Smooth muscle cell of the brain vasculature (primary cell): ENCODE measurements around the gene FRY.
A peak's percentile ranks its signal among the peaks of the same experiment; 100 is the strongest.

Experiments
- DNase-seq: peaks from one replicate; pipeline ENCODE4 v3.0.0-alpha.2; 2012; ENCODE audit warnings: low read depth, low spot score

FRY gene

DNA sequence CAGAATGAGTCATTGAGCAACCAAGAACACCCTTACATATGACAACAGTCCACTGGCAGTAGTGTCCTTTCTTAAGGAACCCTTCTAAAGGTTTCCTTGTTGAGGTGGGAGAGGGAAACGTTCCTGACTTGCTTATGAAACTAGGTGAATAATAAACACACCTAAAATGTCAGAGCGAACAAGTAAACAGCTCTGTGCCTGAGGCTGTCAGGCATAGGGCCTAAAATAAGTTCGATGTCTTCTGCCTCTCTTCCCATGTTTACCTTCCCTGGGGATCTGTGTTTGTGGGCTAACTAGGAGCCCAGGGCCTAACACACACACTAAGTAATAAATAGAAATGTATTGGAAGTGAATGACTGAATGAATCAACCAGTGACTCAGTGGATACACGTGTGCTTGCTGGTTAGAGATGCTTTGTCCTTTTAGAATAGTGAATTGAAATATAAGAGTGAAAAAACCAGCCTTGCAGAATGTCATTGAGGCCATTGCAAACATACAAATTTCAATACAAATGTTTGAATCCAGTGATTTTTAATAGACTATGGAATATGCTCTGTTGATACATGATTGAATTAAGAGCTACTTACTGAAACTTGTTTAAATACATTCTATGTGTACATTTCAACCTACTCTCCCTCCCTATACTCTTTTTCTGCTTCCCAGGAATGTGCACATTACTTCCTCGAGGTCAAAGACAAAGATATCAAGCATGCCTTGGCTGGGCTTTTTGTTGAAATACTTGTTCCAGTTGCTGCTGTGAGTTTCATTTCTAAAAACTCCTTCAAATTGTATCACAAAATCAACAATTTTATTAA lies 102.9 kb downstream of the FRY start:
- no peak for DNase-seq

DNA sequence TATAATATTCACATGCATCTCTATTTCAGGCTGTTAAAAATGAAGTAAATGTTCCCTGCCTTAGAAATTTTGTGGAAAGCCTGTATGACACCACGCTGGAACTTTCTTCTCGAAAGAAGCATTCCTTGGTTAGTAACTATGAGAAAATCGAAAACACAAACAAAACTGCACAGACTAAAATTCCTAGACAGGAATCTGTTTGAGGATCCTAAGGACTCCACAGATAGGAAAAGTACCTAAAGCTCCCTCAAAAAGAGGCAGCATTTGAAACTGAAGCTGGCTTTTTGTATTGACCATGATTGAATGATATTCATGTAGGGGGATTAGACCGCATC lies 103.4 kb downstream of the FRY start:
- DNase-seq = no peak

DNA sequence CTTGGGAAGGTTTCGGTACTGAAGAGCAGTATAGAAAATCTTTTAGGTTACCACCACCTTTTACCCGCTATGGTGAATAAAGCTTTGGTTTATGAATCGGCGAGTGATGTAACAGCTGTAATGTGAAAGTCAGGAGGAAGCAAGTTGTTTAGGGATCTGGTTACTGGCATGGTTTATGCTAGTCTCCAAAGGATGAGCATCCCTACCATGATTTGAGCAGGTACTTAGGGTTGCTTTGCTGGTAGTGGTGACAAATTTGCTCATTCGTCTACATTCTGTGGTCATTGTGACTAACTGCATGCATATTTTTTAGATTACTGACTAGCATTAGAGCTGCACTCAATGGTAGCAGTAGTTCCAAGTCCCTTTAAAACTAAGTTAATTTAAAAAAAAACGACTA lies 104.1 kb downstream of the FRY start:
- DNase-seq = no peak

DNA sequence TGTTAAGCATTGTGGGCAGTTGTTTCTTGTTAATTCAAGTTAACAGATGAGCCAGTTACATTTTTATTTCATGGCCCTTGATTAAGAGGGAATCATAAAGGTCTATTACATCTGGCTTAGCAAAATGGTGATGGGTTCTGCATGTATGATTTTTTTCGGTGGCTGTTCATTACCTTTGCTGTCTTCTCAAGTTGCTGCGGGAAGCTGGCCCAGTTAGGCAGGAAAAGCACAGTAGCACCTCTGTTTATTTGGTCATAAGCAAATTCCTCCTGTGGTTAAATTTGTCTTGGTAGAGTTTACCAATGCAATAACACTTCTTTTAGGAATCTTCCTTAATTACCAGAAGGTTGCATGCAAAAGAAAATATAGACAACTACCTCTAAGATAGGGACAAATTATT lies 104.5 kb downstream of the FRY start:
- DNase-seq = no peak

DNA sequence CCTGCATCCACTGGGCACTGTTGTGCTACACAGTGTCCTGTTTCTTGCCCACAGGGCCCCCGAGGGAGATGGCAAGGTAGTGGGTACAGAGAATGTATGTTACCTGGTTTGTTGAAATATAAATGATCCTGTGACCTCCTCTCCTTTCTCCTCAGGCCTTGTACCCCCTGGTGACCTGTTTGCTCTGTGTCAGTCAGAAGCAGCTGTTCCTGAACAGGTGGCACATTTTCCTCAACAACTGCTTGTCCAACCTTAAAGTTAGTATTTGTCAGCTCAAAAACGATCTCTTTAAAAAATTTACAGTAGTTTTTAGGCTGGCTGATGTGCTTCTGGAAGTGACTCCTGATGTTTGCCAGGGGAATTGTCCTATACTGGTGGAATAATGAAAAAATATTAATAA lies 105.1 kb downstream of the FRY start:
- DNase-seq = no peak

DNA sequence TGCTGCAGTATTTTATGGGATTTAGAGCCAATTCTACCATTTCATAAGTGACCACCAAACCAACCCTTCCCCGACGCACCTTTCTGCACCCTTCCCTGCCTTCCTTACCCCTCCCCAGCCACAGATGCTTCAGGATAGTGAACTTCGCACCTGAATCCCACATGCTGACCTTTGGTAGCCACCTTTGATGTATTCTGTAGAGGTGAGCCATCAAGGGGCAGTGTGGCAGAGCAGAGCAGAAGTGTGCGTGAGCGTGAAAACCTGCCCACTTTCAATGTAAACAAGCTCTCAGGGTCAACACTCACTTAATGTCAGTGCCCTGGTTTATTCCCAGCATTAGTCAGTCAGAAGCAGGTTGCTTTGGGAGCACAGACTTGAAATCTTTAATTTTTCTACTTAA lies 107.7 kb downstream of the FRY start:
- DNase-seq = no peak

DNA sequence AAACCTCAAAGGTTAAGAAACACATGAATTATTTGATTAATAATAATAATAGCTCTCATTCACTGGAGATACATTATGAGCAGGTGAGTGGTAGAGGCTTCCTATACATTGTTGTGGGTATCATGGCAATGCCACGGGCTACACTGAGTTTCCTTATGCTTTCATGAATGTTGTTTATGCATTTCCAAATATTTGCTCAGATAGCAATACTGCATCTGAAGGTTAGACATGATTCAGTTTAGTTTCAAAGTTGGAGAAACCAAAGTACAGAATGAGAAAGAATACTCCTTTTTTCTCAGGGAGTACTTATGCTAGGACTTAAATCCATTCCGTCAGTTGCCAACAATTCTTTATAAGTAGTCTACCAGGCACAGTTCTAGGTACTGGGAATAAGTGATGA lies 108.5 kb downstream of the FRY start:
- DNase-seq = no peak

DNA sequence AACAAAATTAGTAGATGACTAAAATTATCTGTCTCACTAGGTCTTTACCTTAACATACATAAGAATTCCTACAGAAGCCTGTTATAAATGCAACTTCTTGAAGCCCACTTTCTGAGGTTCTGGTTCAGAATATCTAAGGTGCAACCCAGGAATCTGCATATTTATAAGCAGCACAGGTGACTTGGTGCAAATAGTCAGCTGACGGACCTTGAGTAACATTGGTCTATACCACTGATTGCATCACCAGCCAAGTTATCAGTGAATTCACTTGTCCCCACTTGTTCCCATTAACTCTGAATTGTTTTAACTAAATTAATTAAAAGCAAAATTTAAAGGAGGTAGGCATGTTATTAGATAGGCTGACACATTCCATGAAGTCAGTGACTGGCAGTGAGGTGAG lies 109.9 kb downstream of the FRY start:
- DNase-seq = no peak

DNA sequence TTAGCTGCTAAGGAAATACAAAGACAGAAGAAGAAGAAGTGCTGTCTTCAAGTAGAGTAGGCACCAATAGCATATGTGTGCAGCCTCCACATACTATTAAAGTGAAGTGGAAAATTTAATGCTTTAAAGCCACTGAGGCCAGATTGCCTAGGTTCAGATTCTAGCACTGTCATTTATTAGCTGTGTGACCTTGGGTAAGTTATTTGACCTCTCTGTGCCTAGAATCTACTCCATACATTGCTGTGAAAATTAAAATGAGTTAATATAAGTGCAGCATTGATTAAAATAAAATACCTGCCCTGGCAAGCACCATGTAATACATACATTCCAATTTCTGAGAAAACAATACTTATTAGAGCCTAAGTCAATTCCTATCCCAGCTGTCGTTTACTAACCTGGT lies 110.5 kb downstream of the FRY start:
- no peak for DNase-seq

DNA sequence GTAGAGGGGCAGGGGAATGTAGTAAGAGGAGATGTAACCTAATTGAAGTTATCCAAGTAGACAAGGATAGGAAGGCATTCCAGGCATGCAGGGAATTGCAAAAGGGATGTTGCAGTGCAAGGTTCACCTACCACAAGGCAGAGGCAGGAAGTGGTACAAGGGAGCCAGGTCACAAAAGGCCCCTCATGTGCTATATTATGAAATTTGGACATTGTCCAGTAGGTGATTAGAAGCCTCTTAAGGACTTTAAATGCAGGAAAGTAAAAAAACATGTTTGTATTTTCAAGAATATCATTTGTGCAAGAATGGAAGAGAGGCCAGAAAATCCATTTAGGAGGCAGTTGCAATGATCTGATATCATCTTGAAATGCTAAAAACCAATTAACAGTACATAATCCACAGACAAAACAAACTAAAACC lies 111.4 kb downstream of the FRY start:
- no peak for DNase-seq

DNA sequence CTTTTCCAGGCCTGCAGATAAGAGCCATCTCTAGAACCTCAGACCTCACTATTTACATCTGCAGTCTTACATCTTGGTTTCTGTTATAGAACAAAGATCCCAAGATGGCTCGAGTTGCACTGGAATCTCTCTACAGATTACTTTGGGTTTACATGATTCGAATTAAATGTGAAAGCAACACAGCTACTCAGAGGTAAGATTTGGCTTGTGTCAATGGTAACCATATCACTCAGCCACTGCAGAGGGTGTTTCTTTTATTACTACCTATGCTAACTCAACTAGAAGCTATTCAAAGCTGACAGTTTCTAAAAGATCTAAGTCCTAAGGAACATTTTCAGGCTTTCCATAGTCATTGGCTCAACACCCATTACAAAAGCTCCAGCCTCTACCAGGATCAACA lies 115.6 kb downstream of the FRY start:
- DNase-seq = no peak

DNA sequence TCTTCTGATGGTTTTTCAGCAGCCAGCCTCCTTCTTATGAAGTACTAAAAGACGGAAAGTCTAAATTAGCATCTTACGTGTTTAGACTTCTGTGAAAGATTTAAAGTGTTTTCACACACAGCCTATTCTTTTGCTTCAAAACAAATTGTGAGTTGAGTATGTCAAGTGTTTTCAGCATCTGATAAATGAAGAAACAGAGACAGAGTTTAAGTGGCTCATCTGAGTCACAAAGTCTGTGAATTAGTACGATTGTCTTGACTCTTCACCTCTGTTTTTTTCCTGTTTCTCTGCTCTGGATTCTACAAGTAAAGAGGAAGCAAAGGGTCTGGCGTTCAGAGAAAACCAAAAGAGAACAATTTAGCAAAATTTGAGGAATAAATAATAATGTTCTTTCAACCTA lies 116.4 kb downstream of the FRY start:
- no peak for DNase-seq

DNA sequence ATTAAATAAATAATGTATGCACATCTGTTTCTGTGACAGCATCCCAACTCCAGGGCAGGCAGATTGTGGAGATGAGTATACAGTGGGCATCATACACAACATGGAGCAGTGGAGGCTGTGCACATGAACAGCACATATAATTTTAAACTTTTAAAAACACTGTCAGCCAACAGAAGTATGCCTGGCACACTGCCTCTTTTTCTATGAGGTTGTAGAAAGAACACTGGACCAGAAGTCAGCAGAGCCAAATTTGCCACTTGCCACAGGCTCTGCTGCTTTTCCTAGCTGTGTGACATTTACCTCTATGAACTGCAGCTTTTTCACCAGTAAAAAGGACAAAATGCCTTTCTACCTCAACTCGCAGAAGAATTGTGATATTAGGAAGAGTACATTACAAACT lies 118.7 kb downstream of the FRY start:
- DNase-seq = no peak

DNA sequence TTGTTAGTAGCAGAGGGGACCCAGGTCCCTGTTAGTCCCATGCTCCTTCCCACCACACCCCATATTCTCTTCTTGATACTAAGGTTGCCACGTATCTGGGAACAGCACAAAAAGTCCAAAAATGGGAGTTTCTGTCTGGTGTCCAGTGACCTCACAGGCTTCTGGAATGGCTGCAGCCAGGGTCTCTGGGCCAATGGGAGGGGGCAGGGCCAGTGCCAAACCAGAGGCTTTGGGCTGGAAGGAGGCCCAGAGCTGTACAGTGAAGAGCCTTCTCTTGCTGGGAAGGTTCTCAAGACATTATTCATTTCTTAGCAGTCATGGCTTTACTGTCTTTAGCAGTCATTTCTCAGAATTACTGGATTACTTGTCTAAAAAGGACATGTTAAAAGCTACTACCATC lies 119.2 kb downstream of the FRY start:
- DNase-seq = no peak

DNA sequence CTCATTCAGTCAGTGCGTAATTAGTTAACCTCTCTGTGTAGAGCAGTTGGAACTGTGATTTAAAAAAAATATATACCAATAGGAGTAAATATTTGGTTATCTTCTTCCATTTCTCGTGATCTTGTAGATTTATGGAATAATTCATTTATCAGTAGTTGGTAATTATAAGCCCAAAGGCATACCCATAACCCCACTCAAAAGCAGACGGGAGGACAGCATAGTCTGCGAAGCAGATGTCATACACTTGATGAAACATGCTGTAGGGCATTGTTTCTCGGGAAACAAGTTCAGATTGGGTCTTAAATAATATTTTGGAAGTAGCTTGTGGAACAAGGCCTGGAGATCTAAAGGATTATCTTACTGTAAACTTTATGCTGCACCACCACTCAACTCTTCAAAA lies 119.7 kb downstream of the FRY start:
- no peak for DNase-seq

DNA sequence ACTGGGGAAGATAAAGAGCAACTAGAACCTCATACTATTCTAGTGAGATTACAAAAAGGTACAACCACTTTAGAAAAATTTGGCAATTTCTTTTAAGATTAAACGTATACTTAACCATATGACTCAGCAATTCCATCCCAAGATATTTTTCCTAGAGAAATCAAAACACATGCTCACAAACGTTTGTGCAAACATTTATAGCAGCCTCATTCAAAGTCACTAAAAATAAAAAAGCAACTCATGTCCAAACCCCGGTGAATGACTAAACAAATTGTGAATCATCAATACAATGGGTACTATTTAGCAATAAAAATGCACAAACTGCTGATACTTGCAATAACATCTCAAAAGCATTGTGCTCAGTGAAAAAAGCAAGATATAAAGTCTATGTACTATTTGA lies 121.5 kb downstream of the FRY start:
- DNase-seq = peak; percentile 6

DNA sequence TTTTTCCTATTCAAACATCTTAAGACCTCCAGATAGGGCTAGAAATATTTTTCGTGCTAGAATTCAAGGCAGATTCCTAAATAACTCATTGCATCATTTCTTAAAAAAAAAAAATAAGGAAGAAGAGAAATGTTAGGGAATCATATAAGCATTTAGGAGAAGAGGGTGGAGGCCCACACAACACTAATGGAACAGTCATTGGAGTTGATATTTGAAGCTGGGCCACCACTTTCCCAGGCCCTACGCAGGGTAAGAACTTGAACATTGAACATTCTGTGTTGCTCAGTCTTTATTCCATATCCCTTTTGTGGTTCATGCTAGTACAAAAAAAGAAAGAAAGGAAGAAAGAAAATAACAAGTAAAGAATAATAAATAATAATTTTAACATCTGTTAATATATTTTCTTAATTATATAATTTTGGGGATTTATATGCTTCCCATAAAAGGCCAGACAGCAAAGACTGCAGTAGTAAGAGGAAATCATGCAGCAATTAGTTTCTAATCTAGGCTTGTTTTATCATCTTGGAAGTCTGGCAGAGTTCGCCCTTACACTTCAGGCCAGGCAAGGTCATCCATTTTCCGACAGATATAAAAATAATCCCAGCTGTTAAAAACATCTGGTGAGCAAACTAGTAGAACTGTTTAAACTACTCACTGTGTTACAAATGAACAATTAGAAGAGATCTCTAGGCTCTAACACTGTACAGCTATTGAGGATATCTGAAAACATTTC lies 127.7 kb downstream of the FRY start:
- no peak for DNase-seq

DNA sequence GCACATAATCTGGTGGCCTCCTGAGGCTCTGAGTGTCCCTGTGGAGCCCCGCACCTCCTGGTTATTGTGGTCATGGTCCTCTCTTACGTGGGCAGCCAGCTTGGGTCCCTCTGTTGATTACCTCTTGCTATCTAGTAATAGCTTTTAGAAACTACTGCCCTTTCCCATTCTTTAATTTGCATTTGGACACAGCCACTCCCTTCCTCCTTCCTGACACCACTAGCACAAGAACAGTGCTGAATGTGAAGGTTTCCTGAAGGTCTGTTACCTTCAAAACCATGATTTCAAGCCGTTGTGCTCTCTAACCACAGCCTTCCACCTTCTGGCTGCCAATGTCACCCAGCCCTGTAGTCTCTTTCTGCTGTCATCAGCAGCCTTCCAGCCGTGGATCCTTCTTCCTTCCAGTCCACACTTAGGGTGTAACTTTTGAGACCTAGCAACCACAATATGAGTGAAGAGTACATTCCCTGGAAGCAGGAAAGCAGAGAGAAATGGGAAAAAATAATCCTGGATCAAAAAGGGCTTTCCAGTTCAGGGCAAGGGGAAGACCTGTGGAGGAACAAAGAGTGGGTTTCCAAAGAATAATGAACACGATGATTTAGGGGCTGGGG lies 130.9 kb downstream of the FRY start:
- no peak for DNase-seq

DNA sequence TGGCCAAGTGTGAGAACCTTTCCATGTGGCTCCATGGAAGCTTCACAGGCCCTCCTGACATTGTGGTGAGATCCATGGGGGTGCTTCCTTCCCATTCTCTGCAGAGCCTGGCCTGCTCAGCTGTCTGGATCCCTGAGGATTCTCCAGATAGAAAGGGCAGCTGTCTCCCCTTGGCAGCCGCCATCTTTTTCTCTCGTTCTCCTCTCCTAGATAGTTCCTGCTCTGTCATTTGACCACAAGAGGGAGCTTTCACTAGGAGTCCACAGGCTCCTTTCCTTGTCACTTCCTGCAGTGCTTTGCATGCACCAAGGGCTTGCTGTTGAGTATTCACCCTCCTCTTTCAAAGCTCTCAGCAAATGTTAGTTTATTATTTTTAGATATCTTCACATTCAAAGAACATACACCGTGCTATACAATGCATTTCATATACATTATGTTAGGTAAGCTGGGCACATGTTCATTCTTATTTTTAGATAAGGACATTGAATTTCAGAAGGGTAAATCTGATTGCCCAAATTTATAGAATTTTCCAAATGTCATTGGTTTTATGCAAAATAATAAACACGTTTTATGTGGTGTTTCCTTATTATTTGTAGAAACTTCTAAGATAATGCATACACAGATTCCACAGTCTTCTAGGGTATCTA lies 133.2 kb downstream of the FRY start:
- peak; percentile 21 for DNase-seq

DNA sequence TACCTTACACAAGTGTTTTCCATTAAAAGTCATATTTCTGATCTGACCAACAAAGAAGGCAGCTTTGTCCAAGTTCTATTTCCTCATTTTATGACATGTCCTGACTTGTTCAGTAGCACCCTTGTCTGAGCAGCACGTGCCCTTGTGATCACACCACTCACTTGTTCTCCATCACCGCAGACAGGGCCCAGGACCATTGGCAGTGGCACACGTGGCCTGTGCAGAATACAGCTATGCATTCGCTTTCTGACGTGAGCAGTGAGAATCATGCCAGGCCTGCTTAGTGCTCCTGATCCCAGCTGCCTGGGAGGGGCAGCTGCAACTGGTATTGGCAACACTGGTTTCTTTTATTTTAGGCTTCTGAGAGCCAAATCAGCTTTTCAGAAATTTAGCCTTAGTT lies 134.2 kb downstream of the FRY start:
- DNase-seq = no peak

DNA sequence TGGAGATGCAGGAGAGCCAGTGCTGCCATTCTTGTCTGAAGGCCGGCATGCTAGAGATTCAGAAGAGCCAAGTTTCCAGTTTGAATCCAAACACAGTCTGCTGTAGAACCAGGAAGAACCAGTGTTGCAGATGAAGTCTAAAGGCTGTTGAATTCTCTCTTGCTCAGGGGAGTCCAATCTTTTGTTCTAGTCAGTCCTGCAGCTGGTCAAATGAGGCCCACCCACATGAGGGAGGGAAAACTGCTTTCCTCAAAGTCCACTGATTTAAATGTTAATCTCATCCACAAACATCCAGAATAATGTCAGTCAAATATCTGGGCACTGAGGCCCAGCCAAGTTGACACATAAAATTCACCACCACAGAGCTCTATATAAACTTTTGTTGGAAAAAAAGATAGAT lies 136.6 kb downstream of the FRY start:
- no peak for DNase-seq

DNA sequence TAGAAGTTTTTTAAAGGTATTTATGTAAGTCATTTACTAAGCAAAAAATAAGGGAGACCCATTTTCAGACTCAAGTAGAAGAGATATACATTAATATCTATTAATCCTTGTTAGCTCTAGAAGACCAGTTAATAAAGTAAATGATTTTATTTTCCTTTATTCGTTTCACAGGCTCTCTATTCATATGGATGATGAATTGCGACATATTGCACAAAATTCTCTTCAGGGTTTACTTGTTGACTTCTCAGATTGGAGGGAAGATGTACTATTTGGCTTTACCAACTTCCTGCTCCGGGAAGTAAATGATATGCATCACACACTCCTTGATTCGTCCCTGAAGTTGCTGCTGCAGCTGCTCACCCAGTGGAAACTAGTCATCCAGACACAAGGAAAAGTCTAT lies 139.3 kb downstream of the FRY start:
- no peak for DNase-seq

DNA sequence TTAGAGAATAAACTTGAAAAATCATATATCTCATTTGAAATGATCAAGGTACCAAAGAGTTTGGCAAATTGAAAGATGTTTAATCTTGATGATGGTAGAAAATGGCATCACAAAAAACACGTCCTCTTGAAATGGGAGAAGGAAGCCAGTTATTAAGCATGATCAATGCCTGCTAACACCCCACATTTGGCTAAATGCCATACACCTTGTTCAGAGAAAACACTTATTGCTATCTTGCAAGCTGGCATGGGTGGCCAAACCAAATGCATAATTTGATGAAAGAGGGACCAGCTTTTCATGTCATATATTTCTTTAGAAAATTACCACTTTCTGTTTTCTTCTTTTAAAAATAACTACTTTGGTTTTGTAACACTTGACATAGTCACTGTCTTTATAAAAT lies 142.3 kb downstream of the FRY start:
- DNase-seq = no peak
